Breast epithelium (tissue), 4 donors: ENCODE measurements around the gene ATF3. TPM values are rescaled to one million over a fixed set of nuclear protein-coding genes. Genes with fewer than 3 reads are reported as not detected.

Experiments
- DNase-seq, 2 donors: peaks; one replicate each; pipeline ENCODE4 v3.0.0-alpha.2; 2019; ENCODE audit warnings: low spot score in 2 of 2
- H3K27ac ChIP-seq, 2 donors: fragments of 200-600 bp; sonication (generic) in 1 of 2; one replicate each; pipeline ENCODE4 v1.5.1; 2016 to 2019; ENCODE audit warnings: mild to moderate bottlenecking in 1 of 2
- H3K27me3 ChIP-seq, 2 donors: fragments of 200-600 bp; sonication (generic) in 1 of 2; one replicate each; pipeline versions ENCODE4 v1.5.1 to v1.6.0; 2017 to 2019; ENCODE audit warnings: control low read depth in 1 of 2, mild to moderate bottlenecking in 1 of 2
- H3K36me3 ChIP-seq: fragments of 200-600 bp; one replicate; pipeline ENCODE4 v1.5.1; 2019
- H3K4me1 ChIP-seq, 2 donors: fragments of 200-600 bp; sonication (generic); one replicate each; pipeline ENCODE4 v1.5.1; 2016 to 2019; ENCODE audit warnings: control low read depth in 1 of 2
- H3K4me3 ChIP-seq, 3 donors: fragments of 200-600 bp; sonication (generic); 1 replicate in 2 of 3; 2 replicates in 1 of 3; pipeline ENCODE4 v1.5.1; 2016 to 2019; ENCODE audit warnings: mild to moderate bottlenecking in 3 of 3, moderate library complexity in 2 of 3
- H3K9me3 ChIP-seq, 2 donors: fragments of 200-600 bp; sonication (generic) in 1 of 2; one replicate each; pipeline ENCODE4 v1.5.1; 2016 to 2019; ENCODE audit warnings: control low read depth in 1 of 2
- CTCF ChIP-seq, 3 donors: fragments of 450-650 bp; IDR thresholded peaks; one replicate each; pipeline ENCODE4 v1.5.1; 2016 to 2017; ENCODE audit warnings: antibody characterized with exemption in 3 of 3, mild to moderate bottlenecking in 3 of 3, moderate library complexity in 3 of 3
- POLR2A ChIP-seq: fragments of 450-650 bp; IDR thresholded peaks from one replicate; pipeline ENCODE4 v1.6.1; 2016; ENCODE audit warnings: antibody characterized with exemption, mild to moderate bottlenecking, moderate library complexity
- POLR2AphosphoS5 ChIP-seq, 3 donors: sonication (generic); formaldehyde crosslinking; IDR thresholded peaks; one replicate each; pipeline ENCODE4 v1.6.1; 2017; ENCODE audit warnings: antibody characterized with exemption in 3 of 3
- intact Hi-C: fragments of 100-400 bp; cut with DNase I; formaldehyde crosslinking; loops from one replicate; pipeline ENCODE4 v1.15.1; 2023; ENCODE audit warnings: low total_unique reads
- total RNA-seq, 3 donors: library from RNA; depleted of rRNA; stranded (reverse); fragments of >200 nt; gene quantifications; one replicate each; pipeline ENCODE4 v1.1.0, GENCODE V29; 2016

Gene ATF3
- total RNA-seq, 3 donors from 2014 or later = 6.7 to 90.9 (median 26.9) TPM

- no peak for DNase-seq
- no peaks in the 10 kb centered on the region for H3K4me1 ChIP-seq
- intact Hi-C loops = no loop called here
- H3K9me3 ChIP-seq = no peaks in the 10 kb centered on the region
- H3K4me3 ChIP-seq = no peak overlapping the region
- H3K36me3 ChIP-seq = no peaks in the 10 kb centered on the region
- no peak for TF ChIP-seq CTCF (IDR thresholded peaks at IDR 0.05)
- no peak overlapping the region for H3K27ac ChIP-seq
- no peaks in the 10 kb centered on the region for H3K27me3 ChIP-seq
Observed at GRCh38 chr1:212582808-212583615, 25.5 kb upstream of the ATF3 start.

GRCh38 chr1:212583643-212584042 lies 24.9 kb upstream of the ATF3 start:
- H3K36me3 ChIP-seq = no peaks in the 10 kb centered on the region

GRCh38 chr1:212584092-212584886 lies 24.3 kb upstream of the ATF3 start:
- H3K4me1 ChIP-seq = no peaks in the 10 kb centered on the region
- H3K4me3 ChIP-seq = no peak overlapping the region
- H3K36me3 ChIP-seq = no peaks in the 10 kb centered on the region
- intact Hi-C loops = no loop called here
- no peaks in the 10 kb centered on the region for H3K27me3 ChIP-seq
- H3K9me3 ChIP-seq = no peaks in the 10 kb centered on the region
- no peak overlapping the region for H3K27ac ChIP-seq
- DNase-seq = no peak
- TF ChIP-seq CTCF (IDR thresholded peaks at IDR 0.05) (no peak), POLR2AphosphoS5 (IDR thresholded peaks at IDR 0.05) (no peak), POLR2A (no peak)

More at GRCh38 chr1:212583643-212584042, 24.9 kb upstream of the ATF3 start:
- Histone ChIP-seq H3K27me3 (no peaks in the 10 kb centered on the region), H3K27ac (no peak overlapping the region), H3K4me1 (no peaks in the 10 kb centered on the region), H3K4me3 (no peak overlapping the region), H3K9me3 (no peaks in the 10 kb centered on the region)
- intact Hi-C loops = no loop called here
- DNase-seq = no peak
- TF ChIP-seq POLR2A (no peak), CTCF (IDR thresholded peaks at IDR 0.05) (no peak), POLR2AphosphoS5 (IDR thresholded peaks at IDR 0.05) (no peak)

GRCh38 chr1:212585210-212585609 lies 23.4 kb upstream of the ATF3 start:
- no peaks in the 10 kb centered on the region for H3K27me3 ChIP-seq
- H3K36me3 ChIP-seq = no peaks in the 10 kb centered on the region
- intact Hi-C loops = no loop called here
- H3K4me3 ChIP-seq = no peak overlapping the region
- H3K27ac ChIP-seq = no peak overlapping the region
- TF ChIP-seq POLR2A (no peak), POLR2AphosphoS5 (IDR thresholded peaks at IDR 0.05) (no peak), CTCF (IDR thresholded peaks at IDR 0.05) (no peak)
- no peaks in the 10 kb centered on the region for H3K4me1 ChIP-seq
- no peaks in the 10 kb centered on the region for H3K9me3 ChIP-seq
- DNase-seq = no peak
